CD4-positive, alpha-beta T cell treated with Interferon alpha-2 for 1 hour (primary cell): Measurements from ENCODE around the gene TP53I3.
"Not testable (repeated sequence)": the region's sequence is repeated elsewhere in the genome, so short reads cannot be mapped to it uniquely, and the experiment has no call there.

Source experiments
- DNase-seq, 2 donors: peaks; one replicate each; pipeline ENCODE4 v3.0.0-alpha.2; 2020 to 2022

The TP53I3 gene, protein sequence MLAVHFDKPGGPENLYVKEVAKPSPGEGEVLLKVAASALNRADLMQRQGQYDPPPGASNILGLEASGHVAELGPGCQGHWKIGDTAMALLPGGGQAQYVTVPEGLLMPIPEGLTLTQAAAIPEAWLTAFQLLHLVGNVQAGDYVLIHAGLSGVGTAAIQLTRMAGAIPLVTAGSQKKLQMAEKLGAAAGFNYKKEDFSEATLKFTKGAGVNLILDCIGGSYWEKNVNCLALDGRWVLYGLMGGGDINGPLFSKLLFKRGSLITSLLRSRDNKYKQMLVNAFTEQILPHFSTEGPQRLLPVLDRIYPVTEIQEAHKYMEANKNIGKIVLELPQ

DNA sequence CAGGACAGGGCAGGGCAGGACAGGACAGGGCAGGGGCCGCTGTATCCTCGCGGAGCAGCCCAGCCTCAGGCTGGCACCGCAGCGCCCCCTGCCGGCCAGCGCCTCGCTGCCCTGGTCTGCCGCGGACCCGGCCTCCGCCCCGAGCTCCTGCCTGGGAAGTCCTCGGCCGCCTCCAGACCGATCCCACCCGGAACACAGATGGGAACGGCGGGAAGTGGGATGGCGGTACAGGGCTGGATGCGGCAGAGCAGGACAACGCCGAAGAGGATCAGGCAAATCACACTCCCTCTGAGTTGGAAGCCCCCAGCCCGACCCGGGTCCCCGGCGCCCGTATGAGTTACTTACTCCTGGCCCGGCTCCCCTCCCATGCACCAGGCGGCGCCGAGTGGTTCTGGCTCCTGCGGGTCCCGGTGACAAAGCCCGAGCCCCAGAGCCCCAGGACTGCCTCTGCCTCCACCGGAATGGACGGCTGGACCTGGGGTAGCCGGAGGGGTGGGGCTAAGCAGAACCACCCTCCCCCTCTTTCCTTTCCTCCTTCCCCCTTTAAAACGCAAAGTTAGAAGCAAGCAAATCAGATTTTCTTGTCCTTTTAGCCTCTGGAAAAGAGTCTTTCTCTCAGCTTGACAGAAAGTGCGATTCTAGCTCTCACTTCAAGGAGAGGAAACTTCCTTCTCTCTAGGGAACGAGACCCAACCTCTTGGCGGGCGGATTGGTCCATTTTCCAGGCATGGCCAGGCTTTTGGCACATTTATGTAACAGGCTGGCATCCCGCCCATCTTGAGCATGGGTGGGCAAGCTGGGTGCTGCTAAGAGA is at the start of gene TP53I3:
TSS of gene TP53I3 (minus strand) at position 449 of the 814 bp plus-strand sequence. CDS start 508 bp downstream, outside the sequence.
- DNase-seq = peak; percentile 76 to 82

DNA sequence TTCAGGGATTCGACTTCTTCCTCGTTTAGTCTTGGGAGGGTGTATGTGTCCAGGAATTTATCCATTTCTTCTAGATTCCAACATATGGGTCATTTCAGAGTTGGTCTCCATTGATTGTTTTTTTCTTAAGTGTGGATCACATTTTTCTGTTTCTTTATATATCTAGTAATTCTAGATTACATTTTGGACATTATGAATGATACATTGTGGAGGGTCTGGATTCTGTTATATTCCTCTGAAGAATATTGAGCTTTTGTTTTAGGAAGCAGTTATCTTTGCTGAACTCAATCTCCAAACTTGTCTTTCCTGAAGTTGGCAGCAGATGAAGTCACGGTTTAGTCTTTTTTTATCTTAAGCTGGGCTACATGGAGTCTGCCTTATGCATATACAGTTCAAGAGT is 47.9 kb upstream of the TP53I3 start:
- DNase-seq = no peak

DNA sequence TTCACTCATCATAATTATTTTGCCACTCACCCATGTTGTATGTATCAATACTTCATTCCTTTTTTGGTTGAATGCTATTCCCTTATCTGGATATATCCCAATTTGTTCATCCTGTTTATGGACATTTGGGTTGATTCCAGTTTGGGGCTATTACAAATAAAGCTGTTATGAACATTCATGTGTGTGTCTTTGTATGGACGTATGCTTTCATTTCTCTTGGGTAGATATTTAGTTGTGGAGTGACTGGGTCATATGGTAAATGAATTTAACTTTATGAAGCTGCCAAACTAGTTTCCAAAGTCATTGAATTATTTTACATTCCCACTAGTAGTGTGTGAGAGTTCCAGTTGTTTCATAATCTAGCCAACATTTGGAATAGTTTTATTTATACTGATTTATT is 41.3 kb upstream of the TP53I3 start:
- no peak for DNase-seq

DNA sequence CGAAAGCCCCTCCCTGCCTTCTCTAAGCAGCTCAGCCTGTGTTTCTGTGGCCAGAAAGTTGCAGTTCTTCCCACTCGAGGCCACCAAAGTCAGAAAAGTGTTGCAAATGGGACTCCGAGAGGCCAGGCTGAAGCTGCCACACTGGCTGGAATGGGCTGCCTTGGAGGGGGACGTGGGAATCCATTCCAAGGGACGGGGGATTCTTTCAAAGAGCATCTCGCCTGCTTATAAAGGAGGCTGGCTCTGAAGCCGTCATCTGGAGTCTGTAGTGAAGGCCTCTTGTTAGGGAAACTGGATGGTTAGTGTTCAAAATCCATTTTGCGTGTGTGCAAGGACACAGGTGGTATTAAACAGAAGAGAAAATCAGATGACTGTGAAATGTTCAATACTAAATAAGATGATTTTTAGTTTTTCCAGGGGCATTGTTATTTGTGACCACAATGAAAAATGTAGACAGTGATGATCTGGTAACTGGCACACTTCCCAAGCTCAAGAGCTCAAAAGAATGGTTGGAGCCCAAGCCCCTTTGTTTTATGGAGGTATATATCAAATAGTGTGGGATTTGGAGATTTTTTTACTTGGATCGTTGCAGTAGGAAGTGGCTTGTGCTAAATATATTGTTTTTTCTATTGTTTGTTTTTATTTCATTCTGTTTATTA is 39.4 kb upstream of the TP53I3 start:
- DNase-seq = no peak

DNA sequence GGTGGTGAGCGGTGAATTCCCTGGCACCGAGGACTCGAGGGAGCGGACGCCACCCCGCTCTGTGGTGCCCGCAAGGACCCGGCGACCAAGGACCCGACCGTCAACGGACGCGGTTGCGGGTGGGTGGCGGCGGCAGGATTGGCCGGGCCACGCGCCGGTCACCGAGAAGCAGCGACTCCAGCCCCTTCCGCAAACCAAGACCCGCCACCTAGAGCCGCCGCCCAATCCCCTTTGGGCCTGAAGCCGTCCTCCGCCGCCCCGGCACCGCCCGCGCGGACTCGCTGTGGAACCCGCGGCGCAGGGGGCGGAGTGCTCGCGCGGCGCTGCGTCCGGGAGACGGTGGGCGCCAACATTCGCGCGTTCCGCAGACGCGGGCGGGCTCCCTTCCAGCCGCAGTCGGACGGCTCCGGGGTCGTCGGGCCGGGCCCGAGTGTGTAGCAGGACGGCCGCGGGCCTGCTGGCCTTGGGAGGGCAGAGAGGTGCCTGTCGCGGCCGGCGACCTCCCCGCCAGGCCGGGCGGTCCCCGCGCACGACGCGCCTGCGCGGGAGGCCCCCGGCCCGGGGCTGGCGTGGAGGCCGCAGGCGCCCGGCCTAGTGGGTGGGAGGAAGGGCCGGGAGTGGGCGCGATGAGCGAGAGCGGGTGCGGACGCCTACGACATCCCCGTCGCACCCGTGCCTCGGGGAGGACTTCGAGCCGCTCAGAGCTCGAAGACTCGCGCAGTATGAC is 38.7 kb upstream of the TP53I3 start, which contains the start of the genes FAM228B and PFN4:
TSS of gene FAM228B (plus strand) at position 275 of the 727 bp plus-strand sequence. CDS start 893 bp downstream, outside the sequence.
TSS of gene PFN4 (minus strand) at position 140 of the 727 bp plus-strand sequence. CDS start 799 bp downstream, outside the sequence.
- DNase-seq = peak; percentile 64 to 67

DNA sequence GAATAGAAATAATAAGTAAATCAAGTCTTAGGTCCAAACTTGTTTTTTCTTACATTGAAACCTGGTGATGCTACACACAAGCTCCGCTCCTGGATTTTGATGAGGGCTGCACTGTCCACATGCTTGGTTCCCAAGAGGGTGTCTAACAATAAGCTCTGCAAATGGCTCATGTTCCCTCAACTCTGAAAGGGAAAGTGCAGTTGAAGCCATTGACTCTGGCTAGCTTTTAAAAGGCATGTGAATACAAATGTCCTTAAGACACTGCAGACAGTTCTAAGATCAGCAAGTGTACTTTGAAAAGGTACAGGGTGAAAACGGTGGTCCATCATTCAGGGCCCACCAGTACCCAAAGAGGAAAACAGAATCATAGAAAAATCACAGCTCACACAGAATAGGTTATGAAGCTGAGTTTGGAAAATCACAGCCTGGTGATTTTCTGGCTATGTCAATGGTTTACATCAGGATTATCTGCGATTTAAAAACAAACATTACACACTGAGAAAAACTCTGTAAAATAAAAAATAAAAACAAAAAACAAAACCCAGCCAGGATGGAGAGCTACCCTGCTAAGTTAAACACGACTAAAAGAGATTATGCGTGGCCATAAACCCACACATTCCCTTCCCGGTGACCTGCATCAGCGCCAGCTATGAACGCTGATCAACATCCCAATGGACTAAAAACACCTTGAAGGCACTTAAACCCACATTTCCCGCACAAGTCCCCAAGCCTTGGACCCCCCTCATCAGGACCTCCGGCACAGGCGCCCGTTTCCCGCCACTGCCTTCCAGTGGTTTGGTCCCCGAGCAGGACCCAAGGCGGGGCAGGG is 37.9 kb upstream of the TP53I3 start:
- DNase-seq = no peak

DNA sequence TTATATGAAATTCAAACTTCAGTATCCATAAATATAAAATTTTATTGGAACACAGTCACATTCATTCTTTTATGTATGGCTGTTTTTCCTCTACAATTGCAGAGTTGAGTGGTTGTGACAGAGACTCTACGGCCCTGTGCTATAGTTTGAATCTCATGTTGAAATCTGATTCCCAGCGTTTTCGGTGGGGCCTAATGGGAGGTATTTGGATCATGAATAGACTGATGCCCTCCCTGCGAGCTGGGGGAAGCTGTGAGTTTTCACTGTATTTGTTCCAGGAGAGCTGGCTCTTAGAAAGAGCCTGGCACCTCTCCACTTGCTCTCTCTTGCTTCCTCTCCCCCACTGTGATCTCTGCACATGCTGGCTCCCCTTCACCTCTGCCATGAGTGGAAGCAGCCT is 36.8 kb upstream of the TP53I3 start:
- no peak for DNase-seq

DNA sequence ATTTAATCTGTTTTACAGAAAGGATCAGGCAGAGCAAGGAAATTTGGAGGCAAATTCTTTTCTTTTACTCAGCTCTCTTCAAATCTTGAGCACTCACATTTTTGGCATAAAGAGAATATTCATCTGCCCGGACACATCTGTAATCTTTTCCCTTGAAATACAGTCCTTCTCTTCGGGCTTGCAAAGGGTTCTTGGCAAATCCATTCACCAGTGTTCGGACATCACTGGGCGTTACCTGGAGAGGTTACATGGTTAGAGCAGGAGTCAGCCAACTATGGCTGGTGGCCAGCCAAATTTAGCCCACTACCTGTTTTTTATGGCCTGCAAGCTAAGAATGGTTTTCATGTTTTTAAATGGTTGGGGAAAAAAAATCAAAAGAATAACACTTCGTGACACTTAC is 36.4 kb upstream of the TP53I3 start:
- no peak for DNase-seq

DNA sequence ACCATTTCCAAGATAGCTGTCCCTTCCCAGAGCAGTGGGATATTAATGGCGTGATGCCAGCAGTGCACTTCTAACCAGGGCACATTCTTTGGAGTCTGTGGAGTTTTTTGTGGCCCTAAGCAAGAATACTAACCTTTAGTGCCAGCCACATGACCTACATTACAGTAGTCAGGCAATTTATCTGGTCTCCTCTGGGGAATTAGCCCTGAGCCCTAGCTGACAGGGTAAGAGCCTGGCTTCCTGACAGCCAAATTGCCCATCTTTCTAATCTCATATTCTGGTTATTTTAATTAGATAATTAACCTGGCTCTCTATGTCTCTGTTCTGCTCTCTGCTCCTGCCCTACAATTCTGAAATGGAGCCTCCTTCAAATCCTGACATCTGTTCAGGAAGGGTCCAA is 33.3 kb upstream of the TP53I3 start:
- no peak for DNase-seq

DNA sequence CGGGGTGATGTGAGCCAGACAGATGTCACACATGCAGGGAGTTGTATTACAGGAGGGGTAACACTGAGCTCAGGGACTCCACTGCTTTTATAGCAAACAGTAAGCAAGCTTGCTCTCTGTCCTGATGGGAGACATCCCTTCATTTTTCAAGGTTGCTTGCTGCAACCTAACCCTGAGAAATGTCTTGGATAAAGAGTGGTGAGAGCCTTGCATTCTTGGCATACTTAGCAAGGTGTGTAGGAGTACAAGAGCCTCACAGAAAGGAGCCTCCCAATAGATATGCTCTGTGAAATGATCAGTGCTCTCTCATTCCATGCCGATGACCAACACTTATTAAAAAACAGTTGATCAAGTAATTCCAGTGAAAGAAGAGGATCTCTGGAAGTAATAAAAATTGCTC is 30.4 kb upstream of the TP53I3 start:
- no peak for DNase-seq

DNA sequence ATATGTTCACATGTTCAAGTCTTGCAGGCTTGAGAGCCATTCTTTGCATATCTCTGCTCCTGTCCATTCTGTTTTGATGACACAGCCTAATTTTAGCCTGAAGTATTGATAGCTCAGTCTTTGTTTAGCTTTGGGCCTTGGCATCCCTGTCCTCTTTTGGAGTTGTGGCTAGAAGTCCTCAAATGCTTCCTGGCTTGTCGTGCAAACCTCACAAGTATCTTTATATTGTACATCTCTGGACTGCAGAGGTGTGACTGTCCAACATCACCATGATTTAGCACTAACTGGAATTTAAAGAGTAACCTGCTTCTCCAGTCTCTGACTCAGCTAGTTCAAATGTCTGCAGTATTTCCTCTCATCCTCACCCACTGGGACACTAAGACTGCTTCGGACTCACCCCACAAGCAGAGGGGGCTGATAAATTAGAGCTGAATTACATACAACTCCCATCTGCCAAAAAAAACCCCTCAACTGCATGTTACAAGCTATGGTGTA is 26.8 kb upstream of the TP53I3 start:
- no peak for DNase-seq

DNA sequence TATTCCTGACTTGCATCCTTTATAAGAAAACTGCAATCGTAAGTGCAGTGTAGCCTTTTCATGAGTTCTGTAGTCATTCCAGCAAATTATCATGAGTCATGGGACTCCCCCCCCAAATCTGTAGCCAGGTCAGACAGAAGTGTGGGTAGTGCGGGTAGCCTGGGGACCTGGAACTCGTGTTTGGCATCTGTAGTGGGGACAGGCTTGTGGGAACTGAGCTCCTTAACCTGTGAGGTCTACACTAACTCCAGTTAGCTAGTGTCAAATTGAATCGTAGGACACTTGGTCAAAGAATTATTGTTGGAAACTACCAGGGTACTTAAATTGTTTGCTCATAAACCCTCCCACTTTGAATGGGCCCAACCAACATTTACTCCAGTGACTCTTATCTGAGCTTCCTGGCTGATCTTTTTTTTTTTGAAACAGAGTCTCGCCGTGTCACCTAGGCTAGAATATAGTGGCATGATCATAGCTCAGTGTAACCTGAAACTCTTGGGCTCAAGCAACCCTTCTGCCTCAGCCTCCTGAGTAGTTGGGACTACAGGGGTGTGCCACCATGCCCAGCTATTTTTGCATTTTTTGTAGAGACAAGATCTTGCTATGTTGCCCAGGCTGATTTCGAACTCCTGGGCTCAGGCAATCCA is 26.1 kb upstream of the TP53I3 start:
- no peak for DNase-seq

DNA sequence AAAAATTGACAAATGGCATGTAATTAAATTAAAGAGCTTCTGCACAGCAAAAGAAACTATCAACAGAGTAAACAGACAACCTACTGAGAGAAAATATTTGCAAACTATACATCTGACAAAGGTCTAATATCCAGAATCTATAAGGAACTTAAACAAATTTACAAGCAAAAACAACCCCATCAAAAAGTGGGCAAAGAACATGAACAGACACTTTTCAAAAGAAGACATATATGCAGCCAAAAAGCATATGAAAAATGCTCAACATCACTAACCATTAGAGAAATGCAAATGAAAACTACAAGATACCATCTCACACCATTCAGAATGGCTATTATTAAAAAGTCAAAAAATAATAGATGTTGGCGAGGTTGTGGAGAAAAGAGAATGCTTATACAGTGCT is 24.8 kb upstream of the TP53I3 start:
- not testable (repeated sequence) for DNase-seq

DNA sequence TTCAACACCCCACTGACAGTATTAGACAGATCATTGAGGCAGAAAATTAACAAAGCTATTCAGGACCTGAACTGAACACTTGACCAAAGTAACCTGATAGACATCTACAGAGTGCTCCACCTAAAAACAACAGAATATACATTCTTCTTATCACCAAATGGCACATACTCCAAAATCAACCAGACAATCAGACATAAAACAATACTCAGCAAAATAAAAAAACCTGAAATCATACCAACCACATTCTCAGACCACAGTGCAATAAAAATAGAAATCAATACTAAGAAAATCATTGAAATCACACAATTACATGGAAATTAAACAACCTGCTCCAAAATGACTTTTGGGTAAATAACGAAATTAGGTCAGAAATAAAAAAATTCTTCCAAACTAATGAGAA is 22.7 kb upstream of the TP53I3 start:
- no peak for DNase-seq

DNA sequence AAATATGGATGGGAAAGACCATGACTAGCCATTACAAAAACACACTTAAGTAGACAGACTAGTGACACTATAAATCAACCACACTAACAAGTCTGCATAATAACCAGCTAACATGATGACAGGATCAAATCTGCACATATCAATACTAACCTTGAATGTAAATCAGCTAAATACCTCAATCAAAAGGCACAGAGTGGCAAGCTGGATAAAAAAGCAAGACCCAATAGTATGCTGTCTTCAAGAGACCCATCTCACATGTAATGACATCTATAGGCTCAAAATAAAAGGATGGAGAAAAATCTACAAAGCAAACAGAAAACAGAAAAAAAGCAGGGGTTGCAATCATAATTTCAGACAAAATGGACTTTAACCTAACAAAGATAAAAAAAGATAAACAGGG is 22.2 kb upstream of the TP53I3 start:
- no peak for DNase-seq

DNA sequence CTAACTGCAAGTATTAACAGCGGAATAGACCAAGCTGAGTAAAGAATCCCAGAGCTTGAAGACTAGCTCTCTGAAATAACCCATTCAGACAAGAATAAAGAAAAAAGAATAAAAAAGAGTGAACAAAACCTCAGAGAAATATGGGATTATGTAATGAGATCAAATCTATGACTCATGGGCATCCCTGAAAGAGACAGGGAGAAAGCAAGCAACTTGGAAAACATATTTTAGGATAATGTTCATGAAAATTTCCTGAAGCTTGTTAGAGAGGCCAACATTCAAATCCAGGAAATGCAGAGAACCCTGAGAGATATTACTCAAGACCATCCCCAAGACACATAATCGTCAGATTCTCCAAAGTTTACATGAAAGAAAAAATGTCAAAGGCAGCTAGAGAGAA is 21.2 kb upstream of the TP53I3 start:
- DNase-seq = no peak

DNA sequence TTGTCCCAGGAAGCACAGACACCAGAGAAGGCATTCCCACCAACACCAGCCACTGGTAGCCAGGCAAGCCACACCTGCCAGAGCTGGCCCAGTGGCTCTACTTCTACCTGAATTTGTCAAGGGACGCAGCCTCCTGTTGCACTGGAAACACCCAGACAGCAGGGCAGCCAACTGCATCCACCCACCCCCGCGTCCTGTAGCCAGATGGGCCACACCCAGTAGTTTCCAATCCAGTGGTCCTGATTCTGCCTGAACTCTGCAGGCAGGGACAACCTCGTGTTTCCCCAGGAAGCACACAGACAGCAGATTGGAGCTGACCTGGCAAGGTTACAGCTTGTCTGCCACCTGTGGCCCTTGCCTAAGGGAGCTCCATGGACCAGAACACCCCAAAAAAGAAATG is 20.3 kb upstream of the TP53I3 start:
- no peak for DNase-seq

DNA sequence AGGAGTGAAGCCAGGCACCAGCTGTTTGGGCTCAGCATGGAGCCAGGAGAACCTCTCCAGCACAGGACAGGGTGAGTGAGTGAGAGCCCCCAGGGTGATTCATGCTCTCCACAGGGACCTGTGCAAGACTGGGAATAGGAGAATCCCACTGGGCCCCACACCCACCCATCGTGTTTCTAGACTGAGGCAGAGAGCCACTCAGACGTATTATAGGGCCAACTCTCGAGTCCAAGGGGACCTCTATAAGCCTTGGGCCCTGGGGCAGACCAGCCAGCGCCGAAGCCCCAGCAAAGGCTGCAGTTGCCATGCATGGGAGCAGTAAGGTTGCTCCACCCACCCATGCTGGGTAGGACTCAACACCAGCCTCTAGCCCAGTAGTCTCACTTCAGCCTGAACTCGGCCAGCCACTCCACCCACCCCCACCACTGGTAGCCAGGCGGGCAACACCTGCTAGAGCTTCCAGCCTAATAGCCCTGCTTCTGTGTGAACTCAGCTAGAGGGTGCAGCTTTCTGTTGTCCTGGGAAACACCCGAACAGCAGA is 19.5 kb upstream of the TP53I3 start:
- DNase-seq = no peak

DNA sequence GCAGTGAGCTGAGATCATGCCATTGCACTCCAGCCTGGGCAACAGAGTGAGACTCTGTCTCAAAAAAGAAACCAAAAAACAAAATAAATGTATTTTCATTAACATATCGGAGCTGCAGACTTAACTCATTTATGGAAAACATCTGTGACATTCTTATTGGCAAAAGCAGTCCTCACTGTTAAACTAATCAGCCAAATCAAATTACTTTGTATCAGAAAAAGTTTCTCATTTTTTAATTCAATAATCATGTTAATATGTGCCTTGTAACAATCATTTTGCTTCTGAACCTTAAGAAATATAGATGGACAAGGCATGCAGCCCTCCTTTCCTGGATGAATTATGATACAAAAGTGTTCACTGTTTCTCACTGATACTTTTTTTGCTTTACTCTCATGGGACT is 18.0 kb upstream of the TP53I3 start:
- DNase-seq = no peak

DNA sequence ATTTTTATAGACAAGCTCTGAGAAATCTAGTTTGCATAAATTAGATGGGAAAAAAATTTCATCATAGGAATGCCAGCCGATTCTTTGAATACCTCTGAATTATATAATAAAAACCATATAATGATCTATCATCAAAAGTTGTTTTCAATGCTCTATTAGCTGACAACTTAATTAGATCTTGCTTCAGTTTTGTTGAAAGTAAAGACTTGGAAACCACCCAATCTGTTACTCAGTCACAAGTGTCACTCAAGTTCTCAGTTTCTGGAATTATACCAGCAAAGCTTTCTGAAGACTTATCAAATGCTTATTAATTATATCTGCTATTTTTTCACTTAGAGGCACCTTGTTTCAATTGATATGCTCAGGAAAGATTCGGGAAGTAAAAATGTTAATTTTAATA is 17.4 kb upstream of the TP53I3 start:
- no peak for DNase-seq

DNA sequence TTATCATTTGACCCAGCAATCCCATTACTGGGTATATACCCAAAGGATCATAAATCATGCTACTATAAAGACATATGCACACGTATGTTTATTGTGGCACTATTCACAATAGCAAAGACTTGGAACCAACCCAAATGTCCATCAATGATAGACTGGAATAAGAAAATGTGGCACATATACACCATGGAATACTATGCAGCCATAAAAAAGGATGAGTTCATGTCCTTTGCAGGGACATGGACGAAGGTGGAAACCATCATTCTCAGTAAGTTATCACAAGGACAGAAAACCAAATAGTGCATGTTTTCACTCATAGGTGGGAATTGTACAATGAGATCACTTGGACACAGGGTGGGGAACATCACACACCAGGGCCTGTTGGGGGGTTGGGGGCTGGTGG is 16.1 kb upstream of the TP53I3 start:
- DNase-seq = not testable (repeated sequence)
